PFSK-1 (cell line): ENCODE data around the gene RGL3.

Experiments
- FOXP2 ChIP-seq: optimal IDR thresholded peaks from 2 replicates; pipeline ENCODE3; 2011; ENCODE audit warnings: borderline replicate concordance, control low read depth, inconsistent platforms; ENCODE audit not compliant: insufficient read depth; ENCODE audit errors: extremely low read length, extremely low read depth
- REST ChIP-seq, 2 experiments: IDR thresholded peaks; 2 replicates each; pipeline versions ENCODE4 v1.6.1 to v1.8.0; 2011 to 2012; ENCODE audit warnings: low read depth in 2 of 2, low read length in 2 of 2, control low read depth in 1 of 2, inconsistent platforms in 1 of 2, mild to moderate bottlenecking in 1 of 2, moderate library complexity in 1 of 2; ENCODE audit not compliant: insufficient read depth in 1 of 2
- SIN3A ChIP-seq: IDR thresholded peaks from 2 replicates; pipeline ENCODE4 v1.6.1; 2012; ENCODE audit warnings: mild to moderate bottlenecking, low read length, moderate library complexity, borderline replicate concordance; ENCODE audit not compliant: insufficient read depth
- TAF1 ChIP-seq: IDR thresholded peaks from 2 replicates; pipeline ENCODE4 v1.6.1; 2012; ENCODE audit warnings: low read length, control low read depth, borderline replicate concordance; ENCODE audit not compliant: insufficient read depth

GRCh38 chr19:11423164-11423790, 4.2 kb upstream of the RGL3 start:
- TF ChIP-seq TAF1 (no peak), SIN3A (no peak), FOXP2 (no peak), REST (IDR thresholded peaks at IDR 0.05; ENCODE audit: insufficient read depth in 1 of 2, low read depth in 2 of 2, low read length in 2 of 2) (no peak)
